Activated B cell treated with CpG ODN at 0.5 μM for 24 hours (primary cell): ENCODE results near the gene MRPL49. TPM values are rescaled to one million over a fixed set of nuclear protein-coding genes. Genes with fewer than 3 reads are reported as not detected.

ENCODE experiments used
- ATAC-seq: fragments of 200-7000 bp; cut with Tn5 transposase; one replicate; pipeline ENCODE4 v1.10.0; 2021; ENCODE audit warnings: low read depth, mild to moderate bottlenecking, moderate library complexity
- CTCF ChIA-PET: fragments of 350-600 bp; sonication (Branson Sonifier 250); formaldehyde crosslinking; loops from one replicate; lab custom pipeline; 2021; ENCODE audit warnings: antibody characterized with exemption; lab: Charles Lee
- POLR2A ChIA-PET: fragments of 350-600 bp; sonication (Branson Sonifier 250); formaldehyde crosslinking; loops from one replicate; lab custom pipeline; 2021; ENCODE audit warnings: antibody characterized with exemption; lab: Charles Lee
- DNase-seq: peaks from one replicate; pipeline ENCODE4 v3.0.0; 2022
- H3K27ac Mint-ChIP-seq: one replicate; pipeline ENCODE4 v1.8.0; 2020; ENCODE audit warnings: mixed read lengths
- H3K27me3 Mint-ChIP-seq: one replicate; pipeline ENCODE4 v1.8.0; 2021; ENCODE audit warnings: mixed read lengths
- H3K36me3 Mint-ChIP-seq: one replicate; pipeline ENCODE4 v1.8.0; 2021; ENCODE audit warnings: low read depth, mixed read lengths
- H3K4me1 Mint-ChIP-seq: one replicate; pipeline ENCODE4 v1.8.0; 2021; ENCODE audit warnings: mixed read lengths
- H3K4me3 Mint-ChIP-seq: one replicate; pipeline ENCODE4 v1.8.0; 2020; ENCODE audit warnings: mild to moderate bottlenecking, mixed read lengths
- H3K9me3 Mint-ChIP-seq: one replicate; pipeline ENCODE4 v1.8.0; 2020; ENCODE audit warnings: mixed read lengths
- CTCF ChIP-seq: fragments of 200-600 bp; IDR thresholded peaks from one replicate; pipeline ENCODE4 v1.8.0; 2022; ENCODE audit warnings: antibody characterized with exemption, mild to moderate bottlenecking
- intact Hi-C: fragments of 100-400 bp; cut with micrococcal nuclease; formaldehyde crosslinking; loops from one replicate; pipeline ENCODE4 v1.15.1; 2024
- total RNA-seq: library from RNA; stranded (reverse); gene quantifications from 2 replicates; pipeline ENCODE4 v1.2.3, GENCODE V29; 2022

MRPL49 gene
- total RNA-seq, 1 donor from 2014 or later, result 60.0 TPM

DNA sequence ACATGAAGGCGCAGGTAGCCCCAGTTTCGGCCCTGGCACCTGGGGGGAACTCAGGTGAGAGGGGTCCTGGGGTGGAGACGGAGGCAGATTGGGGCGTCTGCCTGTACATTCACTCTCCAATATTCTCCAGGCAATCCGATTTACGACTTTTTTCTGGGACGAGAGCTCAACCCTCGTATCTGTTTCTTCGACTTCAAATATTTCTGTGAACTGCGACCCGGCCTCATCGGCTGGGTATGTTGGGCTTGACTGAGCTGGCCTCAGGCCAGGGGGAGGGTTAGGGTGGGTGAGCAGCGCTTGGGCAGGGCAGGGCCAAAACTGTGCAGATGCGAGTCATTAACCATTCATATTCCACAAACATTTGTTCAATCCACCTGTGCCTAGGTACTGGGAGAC lies 8.8 kb upstream of the MRPL49 start:
- TF ChIP-seq CTCF, result no peak
- Mint-ChIP-seq H3K4me3 (peak overlapping the region; percentile 89), H3K36me3 (peaks cover 30% of the 10 kb centered on the region), H3K27me3 (no peaks in the 10 kb centered on the region), H3K27ac (peak overlapping the region; percentile 76), H3K9me3 (no peaks in the 10 kb centered on the region), H3K4me1 (peaks cover 60% of the 10 kb centered on the region)
- ATAC-seq (no peak), DNase-seq (no peak)
- CTCF ChIA-PET, result interaction anchor here (0.7 to 4.2 kb wide), 6 partner anchors 8 to 216 kb away, joined by 3 to 48 read pairs (median 4); partner anchors contain the start of genes CAPN1, FAU and MRPL49
- intact Hi-C loops, result loop anchor here (5.0 kb wide), 1 partner anchor 399 kb away; no protein-coding TSS in a partner anchor
- POLR2A ChIA-PET, result interaction anchor here (0.6 to 15.3 kb wide), 6 partner anchors 8 to 88 kb away, joined by 3 to 546 read pairs (median 33); partner anchors contain the start of genes CAPN1, FAU, MRPL49 and SYVN1

GRCh38 chr11:65113839-65114238 lies 8.3 kb upstream of the MRPL49 start:
- H3K36me3 Mint-ChIP-seq, result peaks cover 34% of the 10 kb centered on the region
- peak overlapping the region; percentile 89 for H3K4me3 Mint-ChIP-seq
- ATAC-seq (no peak), DNase-seq (no peak)
- H3K27me3 Mint-ChIP-seq, result no peaks in the 10 kb centered on the region
- peak overlapping the region; percentile 53 for H3K27ac Mint-ChIP-seq
- peaks cover 64% of the 10 kb centered on the region for H3K4me1 Mint-ChIP-seq
- no peaks in the 10 kb centered on the region for H3K9me3 Mint-ChIP-seq
- intact Hi-C loops, result loop anchor here (5.0 kb wide), 1 partner anchor 398 kb away; no protein-coding TSS in a partner anchor
- ChIA-PET POLR2A (interaction anchor here (1.3 to 15.3 kb wide), 4 partner anchors 8 to 266 kb away, joined by 3 to 546 read pairs (median 44); partner anchors contain the start of genes FAU, MRPL49 and SYVN1), CTCF (interaction anchor here (1.2 to 4.2 kb wide), 3 partner anchors 8 to 151 kb away, joined by 3 to 27 read pairs (median 4); partner anchors contain the start of genes FAU and MRPL49)
- no peak for TF ChIP-seq CTCF

DNA sequence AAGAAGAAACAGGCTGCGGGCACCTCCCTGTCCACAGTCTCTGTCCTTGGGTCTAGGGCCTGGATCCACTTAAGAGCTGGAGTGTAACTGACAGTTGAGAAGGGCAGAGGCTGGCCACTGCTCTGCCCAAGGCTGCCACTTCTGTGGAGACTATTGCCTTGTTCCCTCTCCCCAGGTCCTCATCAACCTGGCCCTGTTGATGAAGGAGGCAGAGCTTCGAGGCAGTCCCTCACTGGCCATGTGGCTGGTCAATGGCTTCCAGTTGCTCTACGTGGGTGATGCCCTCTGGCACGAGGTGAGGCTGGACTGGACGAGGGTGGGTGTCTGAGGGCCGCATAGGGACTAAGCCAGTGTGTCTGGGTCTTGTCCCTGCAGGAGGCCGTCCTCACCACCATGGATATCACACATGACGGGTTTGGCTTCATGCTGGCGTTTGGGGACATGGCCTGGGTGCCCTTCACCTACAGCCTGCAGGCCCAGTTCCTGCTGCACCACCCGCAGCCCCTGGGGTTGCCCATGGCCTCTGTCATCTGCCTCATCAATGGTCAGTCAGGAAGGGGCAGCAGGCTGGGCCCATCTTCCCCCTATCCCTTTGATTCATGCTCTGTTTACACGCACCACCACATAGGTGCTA lies 7.5 kb upstream of the MRPL49 start:
- no peaks in the 10 kb centered on the region for H3K27me3 Mint-ChIP-seq
- no peak for DNase-seq
- ChIA-PET POLR2A (interaction anchor here (0.6 to 15.3 kb wide), 4 partner anchors 17 to 778 kb away, joined by 3 to 546 read pairs (median 4); partner anchors contain the start of gene SYVN1), CTCF (interaction anchor here (1.2 kb wide), 1 partner anchor 66 kb away, joined by 4 read pairs; no protein-coding TSS in a partner anchor)
- peak overlapping the region; percentile 53 for H3K27ac Mint-ChIP-seq
- H3K4me1 Mint-ChIP-seq, result peaks cover 70% of the 10 kb centered on the region
- no peak for TF ChIP-seq CTCF
- ATAC-seq, result no peak
- H3K4me3 Mint-ChIP-seq, result no peak overlapping the region
- intact Hi-C loops, result loop anchor here (5.0 kb wide), 1 partner anchor 398 kb away; no protein-coding TSS in a partner anchor
- peaks cover 36% of the 10 kb centered on the region for H3K36me3 Mint-ChIP-seq
- H3K9me3 Mint-ChIP-seq, result no peaks in the 10 kb centered on the region

DNA sequence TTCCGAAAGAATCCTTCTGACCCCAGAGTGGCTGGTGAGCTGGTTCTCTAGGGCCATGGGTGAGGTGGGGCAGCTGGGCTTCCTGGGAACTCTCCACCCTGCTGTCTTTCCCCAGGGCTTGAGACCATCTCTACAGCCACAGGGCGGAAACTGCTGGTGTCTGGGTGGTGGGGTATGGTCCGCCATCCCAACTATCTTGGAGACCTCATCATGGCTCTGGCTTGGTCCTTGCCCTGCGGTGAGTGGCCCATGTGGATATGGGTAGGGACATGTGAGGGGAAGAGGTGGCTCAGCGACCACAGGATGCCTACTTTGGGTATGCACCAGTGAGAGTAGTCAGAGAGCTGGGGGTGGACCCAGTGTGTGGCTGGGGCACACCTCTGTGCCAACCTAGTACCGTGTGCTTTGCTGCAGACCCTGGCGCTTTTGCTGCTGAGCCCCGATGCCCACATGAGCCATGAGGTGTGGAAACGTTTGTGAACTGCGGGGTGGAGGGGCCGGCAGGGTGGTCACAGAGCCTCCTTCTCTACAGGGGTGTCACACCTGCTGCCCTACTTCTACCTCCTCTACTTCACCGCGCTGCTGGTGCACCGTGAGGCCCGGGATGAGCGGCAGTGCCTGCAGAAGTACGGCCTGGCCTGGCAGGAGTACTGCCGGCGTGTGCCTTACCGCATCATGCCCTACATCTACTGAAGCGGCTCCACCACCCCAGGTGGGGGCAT lies 6.6 kb upstream of the MRPL49 start:
- ATAC-seq (no peak), DNase-seq (no peak)
- Mint-ChIP-seq H3K4me3 (peak overlapping the region; percentile 87), H3K27me3 (no peaks in the 10 kb centered on the region), H3K9me3 (no peaks in the 10 kb centered on the region), H3K36me3 (peaks cover 42% of the 10 kb centered on the region), H3K27ac (no peak overlapping the region), H3K4me1 (peaks cover 73% of the 10 kb centered on the region)
- TF ChIP-seq CTCF, result no peak
- ChIA-PET CTCF (interaction anchor here (1.3 to 3.8 kb wide), 3 partner anchors 15 to 268 kb away, joined by 4 to 28 read pairs (median 15); partner anchors contain the start of gene CAPN1), POLR2A (interaction anchor here (0.6 to 15.3 kb wide), 6 partner anchors 16 to 777 kb away, joined by 3 to 546 read pairs (median 12); partner anchors contain the start of genes CAPN1, SF1, SYVN1 and VPS51)
- intact Hi-C loops, result loop anchor here (2.0 kb wide), 1 partner anchor 337 kb away; the partner anchor contains the start of gene SF1
